ENCODE data around the gene GPC3.
A peak's percentile ranks its signal among the peaks of the same experiment; 100 is the strongest.

GPC3 gene

DNA sequence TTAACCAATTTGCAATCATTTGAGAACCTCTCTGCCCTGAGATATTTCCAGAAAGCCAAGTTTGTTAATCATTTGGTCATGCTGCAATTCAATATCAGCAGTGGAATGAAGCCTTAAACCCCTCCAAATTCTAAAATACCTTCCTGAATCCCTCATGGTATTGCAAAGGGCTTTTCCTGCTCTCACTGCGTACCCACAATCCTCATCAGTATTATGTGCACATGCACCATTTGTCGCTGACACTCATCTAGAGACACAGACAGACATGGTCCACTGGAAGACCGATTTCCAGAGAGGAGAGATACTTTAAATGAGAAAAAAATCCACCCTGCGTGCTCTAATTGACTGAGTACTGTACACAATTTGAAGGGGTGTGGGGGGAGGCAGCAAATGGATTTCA, 104.4 kb downstream of the GPC3 start:
- no peak for DNase-seq

GRCh38 chrX:133880032-133880443, 105.4 kb downstream of the GPC3 start:
- DNase-seq, result no peak

GRCh38 chrX:133878710-133879109, 106.7 kb downstream of the GPC3 start:
- no peak for DNase-seq

DNA sequence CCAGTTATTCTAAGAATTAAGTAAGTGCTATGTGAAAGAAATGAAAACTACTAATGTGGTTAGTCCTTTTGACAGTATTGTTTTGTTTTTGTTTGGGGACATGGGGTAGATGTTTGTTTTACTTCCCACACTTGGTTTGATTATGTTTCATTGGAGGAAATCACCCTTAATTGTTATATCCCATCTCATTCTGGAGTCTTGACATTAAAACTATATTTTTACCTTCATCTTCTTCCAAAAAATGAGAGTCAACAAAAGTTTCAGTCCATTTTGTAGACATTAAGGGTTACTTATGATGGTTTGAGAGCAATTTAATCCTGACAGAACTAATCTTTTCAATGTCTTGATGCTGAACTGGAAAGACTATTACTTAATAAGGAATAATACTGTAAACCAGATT, 108.7 kb downstream of the GPC3 start:
- no peak for DNase-seq

DNA sequence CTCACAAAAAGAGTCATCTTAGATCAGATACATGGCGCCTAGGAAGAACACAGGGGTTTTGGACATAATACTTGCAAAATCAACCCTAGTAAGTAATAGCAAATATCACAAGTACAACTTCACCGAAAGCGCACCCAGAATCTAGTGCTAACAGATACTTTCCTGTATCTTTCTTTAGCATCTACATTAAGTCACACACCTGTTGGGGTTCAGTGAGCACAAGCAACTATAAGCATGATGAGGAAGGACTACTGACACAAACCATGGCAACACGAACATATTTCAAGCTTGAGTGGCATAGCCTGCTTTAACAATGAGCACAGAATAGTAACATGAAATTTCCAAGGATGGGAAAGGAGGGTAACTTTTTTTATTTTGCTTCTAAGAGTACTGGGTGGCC, 116.1 kb downstream of the GPC3 start:
- no peak for DNase-seq

GRCh38 chrX:133868682-133869081, 116.7 kb downstream of the GPC3 start:
- DNase-seq, result no peak

- DNase-seq, result no peak
These were observed 117.1 kb downstream of the GPC3 start for GRCh38 chrX:133868250-133868649.

GRCh38 chrX:133865761-133866471, 119.5 kb downstream of the GPC3 start:
- no peak for DNase-seq

- no peak for DNase-seq
These were observed 121.2 kb downstream of the GPC3 start for GRCh38 chrX:133864236-133864635.

DNA sequence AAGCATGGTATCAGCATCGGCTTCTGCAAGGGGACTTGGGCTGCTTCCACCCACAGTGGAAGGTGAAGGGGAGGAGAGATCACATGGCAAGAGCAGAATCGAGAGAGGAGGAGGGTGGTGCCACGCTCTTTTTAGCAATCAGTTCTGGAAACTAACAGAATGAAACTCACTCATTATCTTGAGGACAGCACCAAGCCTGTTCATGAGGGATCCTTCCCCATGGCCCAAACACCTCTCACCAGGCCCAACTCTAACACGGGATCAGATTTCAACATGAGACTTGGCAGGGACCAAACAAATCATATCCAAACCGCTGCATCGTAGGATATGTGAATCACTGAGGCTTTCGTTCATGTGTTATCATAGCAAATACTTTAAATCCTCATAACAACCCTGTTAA, 125.5 kb downstream of the GPC3 start:
- DNase-seq, result peak; percentile 32

DNA sequence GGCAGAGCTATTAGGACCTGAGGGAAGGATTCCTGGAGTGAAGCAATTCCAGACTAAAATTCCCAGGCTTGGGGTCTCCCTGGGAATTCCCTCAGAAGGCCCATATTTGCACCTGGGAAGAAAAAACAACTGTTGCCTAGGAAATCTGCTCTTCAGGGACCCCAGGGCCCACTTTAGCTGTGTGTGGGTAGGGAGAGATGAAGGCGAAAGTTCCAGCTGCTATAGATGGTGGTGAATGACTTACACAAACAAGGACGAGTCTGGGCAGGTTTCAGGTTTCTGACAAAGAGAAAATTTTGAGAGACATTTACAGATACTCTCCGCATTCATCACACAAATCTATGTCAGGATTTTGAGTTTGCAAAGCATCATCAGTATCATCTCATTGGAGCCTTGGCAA, 126.1 kb downstream of the GPC3 start:
- no peak for DNase-seq

DNA sequence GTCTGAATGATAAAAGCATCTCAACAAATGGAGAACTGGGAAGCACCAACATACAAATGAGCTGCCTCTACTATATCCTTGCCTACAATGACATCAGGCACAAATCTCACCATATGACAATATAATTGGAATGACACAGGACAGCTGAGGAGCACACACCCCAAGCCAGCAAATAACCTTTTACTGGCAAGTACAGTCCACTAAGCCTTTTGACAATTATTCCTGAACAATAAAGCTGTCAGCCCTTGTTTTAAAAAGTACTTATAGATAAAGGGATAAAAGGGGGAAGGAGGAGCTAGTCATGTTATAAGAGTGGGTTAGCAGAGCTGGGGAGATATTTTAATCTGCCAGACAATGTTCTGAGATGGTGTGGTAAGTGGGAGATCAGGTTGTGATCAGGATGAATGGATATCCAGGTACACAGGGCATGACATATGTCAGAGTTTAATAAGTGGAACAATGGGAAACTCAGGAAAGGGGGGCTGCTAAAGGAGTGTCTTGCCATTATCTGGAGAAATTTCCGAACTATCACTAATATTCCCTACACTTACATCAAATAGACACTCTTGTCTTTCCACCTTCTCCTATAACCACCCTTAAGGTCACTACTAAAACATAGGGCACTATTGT, 127.6 kb downstream of the GPC3 start:
- DNase-seq, result peak; percentile 39

- DNase-seq, result no peak
These were observed 128.6 kb downstream of the GPC3 start for GRCh38 chrX:133856819-133857218.

DNA sequence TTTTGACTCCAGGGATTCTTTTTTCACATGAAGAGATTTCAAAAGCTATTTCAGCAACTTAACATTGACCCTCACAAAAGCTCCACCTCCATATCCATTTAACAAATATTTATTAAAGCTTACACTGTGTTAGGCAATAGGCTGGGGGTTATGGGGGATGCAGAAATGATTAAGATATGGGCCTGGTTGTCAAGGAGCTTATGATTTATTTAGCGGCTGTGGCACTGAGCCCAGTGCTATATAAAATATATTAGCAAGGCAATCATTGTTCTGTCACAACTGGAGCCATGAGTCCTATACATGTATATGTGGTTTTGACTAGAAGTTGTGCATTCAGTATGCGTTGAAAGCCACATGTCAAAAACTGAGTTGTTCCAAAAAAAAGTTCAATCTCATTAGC, 131.1 kb downstream of the GPC3 start:
- DNase-seq, result no peak

DNA sequence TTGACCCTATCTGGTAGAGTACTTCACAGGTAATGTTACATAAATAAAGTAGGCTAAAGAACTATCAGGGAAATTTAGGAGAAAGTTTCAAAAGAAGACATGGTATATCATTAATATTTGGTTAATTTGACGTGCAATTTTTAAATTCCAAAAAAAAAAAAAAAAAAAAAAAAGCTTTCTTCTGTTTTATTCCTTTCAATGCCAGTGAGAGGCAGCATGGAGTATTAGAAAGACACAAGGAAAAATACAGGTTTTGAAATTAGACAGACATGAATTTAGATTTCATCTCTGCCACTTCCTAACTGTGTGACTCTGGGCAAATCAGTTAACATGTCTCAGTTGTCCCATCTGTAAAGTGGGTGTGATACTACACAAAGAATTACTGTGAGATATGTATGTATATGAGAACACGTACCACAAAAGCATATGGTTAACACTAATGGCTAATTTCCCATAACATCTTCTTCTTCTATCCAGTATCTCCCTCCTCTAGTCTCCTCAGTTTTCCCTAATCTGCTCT, 132.5 kb downstream of the GPC3 start:
- no peak for DNase-seq

DNA sequence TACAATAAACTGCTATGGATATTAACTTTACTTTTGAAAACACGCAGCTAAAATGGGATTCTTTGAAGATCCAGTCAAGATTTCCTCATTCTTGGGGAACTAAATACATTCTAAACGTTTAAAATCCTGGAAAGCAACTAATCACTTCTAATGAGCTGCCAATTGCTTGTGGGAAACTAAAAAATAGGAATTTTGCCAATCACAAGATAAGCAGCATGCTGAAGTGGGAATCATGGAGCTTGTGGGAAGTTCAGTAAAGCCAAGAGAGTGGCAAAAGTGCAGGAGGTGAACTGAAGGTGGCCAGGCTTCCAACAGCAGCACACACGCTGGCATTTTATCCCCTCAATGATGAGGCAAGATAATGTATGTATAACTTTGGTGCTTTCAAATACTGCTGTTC, 133.0 kb downstream of the GPC3 start:
- DNase-seq, result no peak

- no peak for DNase-seq
These were observed 135.0 kb downstream of the GPC3 start for GRCh38 chrX:133850399-133850798.

DNA sequence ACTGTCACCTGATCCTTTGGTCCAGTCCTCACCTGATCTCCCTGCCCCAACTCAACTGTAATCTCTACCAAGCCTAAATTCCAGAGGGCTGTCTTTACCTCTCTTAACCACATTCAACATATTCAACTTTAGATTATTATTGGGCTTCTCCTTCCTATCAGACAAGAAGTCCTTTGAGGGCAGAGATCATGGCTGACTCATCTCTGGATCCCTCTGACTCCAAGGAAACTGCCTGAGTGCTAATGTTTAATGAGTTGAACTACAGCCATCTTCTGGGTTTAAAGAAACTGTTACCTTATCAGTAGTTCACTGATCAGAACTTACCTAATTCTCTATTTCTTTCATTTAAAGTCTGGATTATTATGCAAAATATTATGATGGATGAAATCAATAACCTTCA, 135.7 kb downstream of the GPC3 start:
- DNase-seq, result no peak

DNA sequence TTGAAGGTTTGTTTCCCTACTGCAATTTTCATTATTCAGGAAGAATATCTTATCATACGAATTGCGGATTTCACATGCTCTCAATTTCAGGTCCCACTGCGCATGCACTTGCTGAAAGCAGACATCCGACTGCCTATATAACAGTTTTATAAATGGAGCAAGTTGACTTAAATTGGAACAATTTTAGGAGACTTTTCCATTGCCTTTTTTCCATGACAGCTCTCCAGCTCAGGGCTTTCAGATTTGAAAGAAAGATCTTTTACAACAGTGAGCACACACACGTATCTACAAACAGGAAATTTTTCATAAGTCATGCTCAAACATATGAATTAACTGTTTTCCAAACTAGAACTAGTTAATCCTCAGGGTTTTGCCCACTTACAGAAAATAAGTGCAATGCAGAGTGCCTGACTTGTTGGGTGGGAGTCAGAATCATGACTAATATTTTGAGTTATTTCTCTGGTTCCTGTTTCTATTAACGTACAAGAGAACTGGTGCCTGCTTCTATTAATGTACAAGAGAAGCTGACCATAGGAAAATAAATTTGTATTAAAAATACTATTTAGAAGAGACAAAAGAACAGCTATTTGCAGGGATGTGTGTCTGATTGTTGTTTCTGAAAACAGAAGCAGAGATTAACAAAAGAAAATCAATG, 137.9 kb downstream of the GPC3 start:
- no peak for DNase-seq

GRCh38 chrX:133846311-133846710, 139.1 kb downstream of the GPC3 start:
- no peak for DNase-seq

- no peak for DNase-seq
These were observed 145.0 kb downstream of the GPC3 start for GRCh38 chrX:133840415-133840814.

DNA sequence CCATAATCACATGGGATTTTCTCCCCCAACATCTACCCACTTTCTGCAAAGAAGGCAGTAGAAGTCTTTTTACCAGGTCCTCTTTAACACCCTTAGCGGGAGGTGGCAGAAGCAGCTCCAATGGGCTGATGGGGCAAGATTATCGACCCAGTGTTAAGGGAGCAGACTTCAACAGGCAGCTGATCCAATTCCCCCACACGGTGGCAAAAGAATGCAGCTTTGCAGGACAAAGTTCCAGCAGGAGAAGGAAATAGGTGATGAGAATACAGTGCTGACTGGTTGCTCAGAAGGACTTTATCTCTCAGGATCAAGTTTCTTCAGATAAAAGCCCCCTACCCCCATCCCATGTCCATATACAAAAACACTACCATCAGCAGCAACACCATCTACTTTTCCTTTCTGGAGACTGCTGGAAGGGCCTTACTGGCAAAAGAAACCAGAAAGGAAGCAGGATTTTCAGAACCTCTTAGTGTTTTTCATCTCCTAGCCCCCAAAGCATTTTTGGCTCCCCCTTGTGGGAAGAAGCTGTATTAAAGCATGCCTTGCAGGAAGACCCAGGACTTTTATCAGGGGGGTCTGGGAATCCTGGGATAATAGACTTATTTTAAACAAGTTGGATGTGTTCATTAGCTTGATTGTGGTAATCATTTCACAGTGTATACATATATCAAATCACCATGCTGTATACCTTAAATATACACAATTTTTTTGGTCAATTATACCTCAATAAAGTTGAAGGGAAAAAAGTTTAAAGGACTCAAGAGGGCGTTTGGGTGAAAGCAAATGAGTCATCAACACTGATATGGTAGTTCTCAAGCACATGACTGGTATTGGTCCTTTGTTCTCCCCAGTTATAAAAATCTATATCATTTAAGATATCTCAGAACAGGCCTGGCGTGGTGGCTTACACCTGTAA, 146.4 kb downstream of the GPC3 start:
- no peak for DNase-seq

DNA sequence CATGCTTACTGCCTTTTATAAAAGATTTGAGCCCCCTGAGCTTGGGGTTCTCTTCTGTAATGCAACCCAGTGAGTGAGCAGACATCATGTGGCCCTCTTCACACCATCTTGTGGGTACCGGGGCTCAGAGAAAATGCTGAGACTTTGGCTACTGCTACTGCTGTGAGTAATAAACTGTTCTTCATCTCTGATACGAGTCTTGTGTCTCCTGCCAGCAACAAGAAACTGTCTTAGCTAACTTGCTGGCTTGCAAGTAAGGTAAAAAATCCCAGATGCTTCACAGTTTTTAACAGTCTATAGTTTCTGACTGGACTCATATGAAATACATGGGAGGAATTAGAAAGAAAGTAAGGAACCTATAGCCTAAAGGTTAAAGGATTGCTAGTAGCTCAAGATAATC, 148.3 kb downstream of the GPC3 start:
- no peak for DNase-seq
